HG02571 (cell line): ENCODE measurements around the gene FAM98C.
"Not testable (repeated sequence)": the region's sequence is repeated elsewhere in the genome, so short reads cannot be mapped to it uniquely, and the experiment has no call there.

Source experiments
- ATAC-seq: cut with Tn5 transposase; IDR thresholded peaks from one replicate; pipeline ENCODE4 v1.9.1; 2021; ENCODE audit warnings: mild to moderate bottlenecking, moderate library complexity; ENCODE audit not compliant: unreplicated experiment

FAM98C gene

DNA sequence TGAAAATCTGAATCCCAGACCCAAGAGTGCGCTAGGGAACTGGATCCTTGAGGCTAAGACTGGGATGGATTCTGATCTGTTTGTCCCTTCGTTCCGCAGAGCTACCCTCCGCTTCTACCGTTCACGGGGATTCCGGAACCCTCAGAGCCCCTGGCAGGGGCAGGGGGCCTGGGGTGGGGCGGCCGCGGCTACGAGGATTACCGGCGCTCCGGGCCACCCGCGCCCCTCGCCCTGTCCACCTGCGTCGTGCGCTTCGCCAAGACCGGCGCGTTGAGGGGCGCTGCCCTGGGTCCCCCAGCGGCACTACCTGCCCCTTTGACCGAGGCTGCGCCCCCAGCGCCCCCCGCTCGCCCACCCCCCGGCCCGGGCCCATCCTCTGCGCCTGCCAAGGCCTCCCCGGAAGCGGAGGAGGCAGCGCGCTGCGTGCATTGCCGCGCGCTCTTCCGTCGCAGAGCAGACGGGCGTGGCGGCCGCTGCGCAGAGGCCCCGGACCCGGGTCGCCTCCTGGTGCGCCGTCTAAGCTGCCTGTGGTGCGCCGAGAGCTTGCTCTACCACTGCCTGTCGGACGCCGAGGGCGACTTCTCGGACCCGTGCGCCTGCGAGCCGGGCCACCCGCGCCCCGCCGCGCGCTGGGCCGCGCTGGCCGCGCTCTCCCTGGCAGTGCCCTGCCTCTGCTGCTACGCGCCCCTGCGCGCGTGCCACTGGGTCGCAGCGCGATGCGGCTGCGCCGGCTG is 7.3 kb upstream of the FAM98C start:
- no peak for ATAC-seq

DNA sequence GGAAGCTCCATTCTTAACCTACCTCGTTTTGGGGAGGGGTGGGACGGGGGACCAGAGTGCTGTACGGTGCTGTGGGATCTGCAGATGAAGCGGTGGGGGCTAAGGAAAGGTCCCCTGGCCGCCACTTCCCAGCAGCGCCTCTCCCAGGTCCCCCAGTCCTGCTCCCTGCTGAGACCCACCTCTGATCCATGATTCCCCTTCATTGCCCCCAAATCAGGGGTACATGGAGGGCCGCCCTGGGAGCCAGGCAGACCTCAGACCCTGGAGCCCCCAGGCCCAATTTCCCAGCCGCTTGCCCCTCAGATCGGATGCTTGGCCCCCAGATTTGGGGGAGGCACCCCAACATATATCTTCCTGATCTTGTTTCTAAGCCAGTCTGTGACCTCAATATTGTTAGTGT is 3.8 kb upstream of the FAM98C start:
- ATAC-seq: no peak

GRCh38 chr19:38399537-38399936 is 3.4 kb upstream of the FAM98C start:
- ATAC-seq: no peak

DNA sequence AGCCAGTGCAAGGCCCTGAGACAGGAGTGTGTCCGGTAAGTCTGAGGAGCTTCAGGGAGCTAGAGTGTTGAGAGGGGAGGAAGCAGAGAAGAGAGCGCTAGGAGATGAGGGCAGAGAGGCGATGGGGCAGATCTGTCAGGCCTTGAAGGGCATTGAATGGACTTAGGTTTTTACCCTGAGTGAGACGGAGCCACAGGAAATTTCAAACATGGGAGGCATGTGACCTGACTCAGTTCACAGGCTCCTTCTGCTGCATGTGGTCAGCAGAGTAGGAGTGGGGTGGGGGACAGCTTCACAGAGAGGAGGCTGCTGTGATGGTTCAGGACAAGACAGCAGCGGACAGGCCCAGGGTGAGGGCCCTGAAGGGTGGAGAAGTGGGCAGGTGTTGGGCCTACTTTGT is 2.5 kb upstream of the FAM98C start:
- no peak for ATAC-seq

- no peak for ATAC-seq
Observed at GRCh38 chr19:38401148-38401547, 1.7 kb upstream of the FAM98C start.

DNA sequence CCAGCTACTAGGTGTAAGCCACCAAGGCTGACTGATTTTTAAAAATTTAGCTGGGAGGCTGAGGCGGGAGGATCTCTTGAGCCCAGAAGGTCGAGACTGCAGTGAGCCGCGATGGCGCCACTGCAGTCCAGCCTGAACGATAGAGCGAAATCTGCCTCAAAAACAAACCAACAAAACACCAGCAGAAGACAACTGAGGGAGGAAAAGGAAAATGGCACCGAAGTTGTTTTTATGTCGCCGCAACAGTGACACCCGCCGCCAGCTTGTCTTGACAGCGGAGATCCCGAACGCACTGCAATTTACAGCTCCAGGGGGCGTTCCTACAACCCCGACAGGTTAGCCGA is 298 bp upstream of the FAM98C start:
- ATAC-seq: no peak

DNA sequence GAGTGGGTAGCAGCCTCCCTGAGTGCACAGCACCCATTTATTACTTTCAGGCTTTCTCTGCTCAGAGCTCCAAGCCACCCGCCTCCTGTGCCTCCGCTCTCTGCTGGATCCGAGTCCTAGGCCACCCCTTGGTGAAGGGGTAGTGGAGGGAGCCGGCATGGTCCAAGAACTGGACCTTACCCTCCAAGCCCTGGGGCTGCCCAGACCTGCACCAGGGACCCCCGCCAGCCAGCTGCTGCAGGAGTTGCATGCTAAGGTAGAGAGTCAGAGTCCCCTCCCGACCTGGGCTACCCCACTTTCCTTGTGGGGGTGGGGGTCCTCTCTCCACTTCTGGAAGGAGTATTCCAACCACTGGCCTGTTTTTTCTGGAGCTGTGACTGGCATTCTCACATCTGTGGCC is 2.0 kb downstream of the FAM98C start:
- no peak for ATAC-seq

DNA sequence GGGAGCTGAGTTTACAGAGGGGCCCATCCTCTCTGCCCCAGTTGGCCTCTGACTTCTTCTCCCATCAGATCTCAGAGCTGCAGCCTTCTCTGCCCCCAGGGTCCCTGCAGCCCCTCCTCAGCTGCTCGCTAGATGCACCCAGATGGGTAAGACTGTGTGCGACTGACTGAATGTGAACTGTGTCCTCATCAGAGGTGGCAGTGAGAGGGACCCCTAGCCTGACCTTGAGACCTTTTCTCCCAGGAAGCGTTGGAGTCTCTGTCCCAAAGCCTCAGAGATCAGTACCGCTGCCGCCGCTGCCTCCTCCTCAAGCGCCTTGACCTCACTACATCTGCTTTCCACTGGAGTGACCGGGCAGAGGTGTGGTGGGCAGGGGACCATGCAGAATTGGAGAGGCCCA is 2.4 kb downstream of the FAM98C start:
- ATAC-seq: no peak

- ATAC-seq: no peak
Observed at GRCh38 chr19:38409631-38410133, 6.8 kb downstream of the FAM98C start.

GRCh38 chr19:38410407-38410806 is 7.5 kb downstream of the FAM98C start:
- ATAC-seq: not testable (repeated sequence)

DNA sequence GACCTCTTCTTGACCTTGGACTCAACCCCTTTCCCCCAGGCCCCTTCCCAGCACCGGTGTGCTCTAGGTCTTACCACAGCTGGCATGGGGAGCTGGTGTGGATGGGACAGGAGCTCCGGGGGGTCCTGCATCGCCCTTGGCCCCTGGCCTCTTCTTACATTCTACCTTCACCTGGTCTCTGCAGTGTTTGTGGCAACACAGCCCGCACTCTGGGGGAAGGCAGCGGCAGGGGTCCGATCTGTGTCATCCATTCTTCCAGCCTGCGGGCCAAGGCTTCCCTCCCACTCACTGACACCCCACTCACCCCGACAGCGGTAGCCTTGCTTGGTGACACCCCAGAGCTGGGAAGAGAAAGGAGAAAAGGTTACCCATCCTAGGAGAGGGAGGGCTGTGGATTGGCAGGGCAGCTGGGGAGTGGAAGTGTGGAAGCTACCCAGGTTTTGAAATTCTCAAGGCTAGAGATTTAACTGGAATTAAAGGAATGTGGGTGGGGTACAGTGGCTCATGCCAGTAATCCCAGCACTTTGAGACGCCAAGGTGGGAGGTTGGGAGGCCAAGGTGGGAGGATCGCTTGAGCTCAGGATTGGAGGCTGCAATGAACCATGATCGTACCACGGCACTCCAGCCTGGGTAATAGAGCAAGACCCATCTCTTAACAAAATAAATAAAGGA is 8.3 kb downstream of the FAM98C start:
- ATAC-seq: no peak

DNA sequence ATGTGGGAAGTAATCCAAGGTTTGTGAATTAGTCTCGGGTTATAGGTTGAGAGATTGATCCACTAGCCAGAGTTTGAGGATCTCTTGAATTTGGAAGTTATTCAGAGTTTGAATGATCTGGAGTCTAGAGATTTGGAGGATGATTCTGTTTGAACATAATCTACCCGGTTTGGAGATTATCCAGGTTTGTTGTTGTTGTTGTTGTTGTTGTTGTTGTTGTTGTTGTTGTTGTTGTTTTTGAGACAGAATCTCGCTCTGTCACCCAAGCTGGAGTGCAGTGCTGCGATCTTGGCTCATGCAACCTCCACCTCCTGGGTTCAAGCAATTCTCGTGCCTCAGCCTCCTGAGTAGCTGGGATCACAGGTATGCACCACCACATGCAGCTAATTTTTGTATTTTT is 9.0 kb downstream of the FAM98C start:
- not testable (repeated sequence) for ATAC-seq

- no peak for ATAC-seq
Observed at GRCh38 chr19:38412491-38412890, 9.6 kb downstream of the FAM98C start.

GRCh38 chr19:38412961-38413360 is 10.1 kb downstream of the FAM98C start:
- no peak for ATAC-seq

DNA sequence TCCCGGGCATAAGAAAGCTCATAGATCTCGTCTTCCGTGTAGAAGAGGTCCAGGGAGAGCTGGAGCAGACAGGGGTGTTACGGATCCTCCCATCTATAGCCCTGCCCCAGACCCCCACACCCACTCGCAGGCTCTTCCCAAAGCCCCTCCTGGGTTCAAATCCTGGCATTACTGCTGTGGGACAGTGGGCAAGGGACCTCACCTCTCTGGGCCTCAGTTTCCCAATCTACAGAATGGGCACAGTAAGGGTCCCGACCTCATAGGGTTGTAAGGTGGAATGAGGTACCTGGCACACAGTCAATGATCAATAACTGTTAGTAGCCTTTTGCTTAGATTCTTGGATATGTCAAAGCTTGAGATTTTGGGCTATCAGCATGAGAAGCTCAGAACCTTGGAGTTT is 10.5 kb downstream of the FAM98C start:
- ATAC-seq: no peak

GRCh38 chr19:38417146-38417543 is 14.3 kb downstream of the FAM98C start:
- ATAC-seq: no peak

DNA sequence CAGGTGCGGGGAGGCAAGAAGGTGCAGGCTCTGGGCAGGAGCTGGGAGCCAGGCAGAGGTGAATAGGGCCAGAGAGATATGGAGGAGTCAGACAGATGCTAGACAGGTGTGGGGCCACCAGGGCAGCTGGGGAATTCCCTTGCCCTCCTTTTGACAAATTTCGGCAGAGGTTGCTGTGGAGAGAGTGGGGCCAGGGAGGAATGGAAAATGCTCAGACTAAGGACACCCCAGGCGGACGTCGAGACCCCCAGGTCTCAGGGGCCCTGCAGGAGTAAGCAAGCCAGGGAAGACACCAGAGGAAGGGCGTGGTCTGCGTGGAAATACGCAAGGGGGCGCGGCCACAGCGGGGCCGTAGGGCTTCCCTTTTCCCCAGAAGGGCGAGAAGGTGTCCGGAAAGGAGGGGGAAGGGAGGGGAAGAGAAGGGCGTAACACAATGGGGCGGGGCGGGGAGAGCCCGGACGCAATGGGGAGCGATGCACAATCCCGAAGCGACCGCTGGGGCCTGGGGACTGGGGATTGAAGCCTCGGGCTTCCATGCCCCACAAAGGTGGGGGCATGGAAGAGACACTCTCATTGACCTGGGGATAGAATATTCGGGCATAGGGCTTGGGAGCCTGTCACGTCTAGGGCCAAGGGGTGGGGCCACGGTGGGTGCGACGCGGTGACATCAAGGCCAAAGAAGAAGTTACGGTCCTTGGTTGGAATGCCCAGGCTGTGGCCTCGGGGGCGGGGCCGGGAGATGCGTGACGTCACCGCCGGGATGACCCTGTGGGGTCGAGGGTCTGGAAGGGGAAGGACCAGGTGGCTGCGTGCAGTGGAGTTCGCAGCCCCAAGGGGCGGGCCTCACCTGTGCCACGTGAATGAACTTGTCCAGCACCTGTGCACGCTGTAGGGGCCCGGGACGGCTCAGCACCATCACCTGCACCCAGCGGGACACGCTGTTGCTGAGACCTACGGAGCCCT is 14.9 kb downstream of the FAM98C start:
- no peak for ATAC-seq

DNA sequence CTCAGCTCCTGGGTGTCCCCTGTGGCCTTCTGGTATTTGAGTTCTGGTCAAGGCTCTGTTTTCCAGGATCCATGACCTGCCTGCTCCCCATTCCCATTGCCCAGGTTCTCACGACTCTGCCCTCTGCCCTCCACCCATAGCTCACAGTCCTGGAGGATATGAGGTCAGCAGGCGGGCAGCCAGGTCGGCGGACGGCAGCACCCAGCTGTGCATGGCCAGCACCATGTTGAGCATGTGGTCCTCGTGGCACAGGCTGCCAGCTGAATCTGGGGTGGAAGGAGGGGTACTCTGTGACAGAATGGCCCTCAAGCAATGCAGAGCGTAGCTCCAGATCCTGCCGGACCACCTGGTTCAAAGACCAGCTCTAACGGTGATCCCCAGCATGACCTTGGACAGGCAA is 18.0 kb downstream of the FAM98C start:
- ATAC-seq: no peak

DNA sequence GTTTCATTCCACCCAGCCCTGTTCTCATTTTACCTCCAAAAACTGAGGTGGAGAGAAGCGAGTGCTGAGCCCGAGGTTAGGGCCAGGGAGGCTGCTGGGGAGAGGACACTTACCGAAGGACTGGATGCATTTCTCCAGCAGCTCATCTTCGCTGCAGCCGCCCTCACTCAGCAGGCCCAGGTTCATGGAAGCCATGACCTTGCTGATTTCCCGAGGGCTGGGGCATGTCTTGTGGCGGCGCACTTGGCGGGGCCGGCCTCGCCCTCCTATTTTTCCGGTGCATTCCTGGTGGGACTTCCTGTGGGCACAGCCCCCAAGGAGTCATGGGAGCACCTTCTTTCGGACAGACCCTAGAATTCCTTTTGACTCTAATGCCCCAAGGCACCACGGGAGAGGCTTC is 19.0 kb downstream of the FAM98C start:
- ATAC-seq: no peak

GRCh38 chr19:38422438-38422837 is 19.5 kb downstream of the FAM98C start:
- no peak for ATAC-seq

DNA sequence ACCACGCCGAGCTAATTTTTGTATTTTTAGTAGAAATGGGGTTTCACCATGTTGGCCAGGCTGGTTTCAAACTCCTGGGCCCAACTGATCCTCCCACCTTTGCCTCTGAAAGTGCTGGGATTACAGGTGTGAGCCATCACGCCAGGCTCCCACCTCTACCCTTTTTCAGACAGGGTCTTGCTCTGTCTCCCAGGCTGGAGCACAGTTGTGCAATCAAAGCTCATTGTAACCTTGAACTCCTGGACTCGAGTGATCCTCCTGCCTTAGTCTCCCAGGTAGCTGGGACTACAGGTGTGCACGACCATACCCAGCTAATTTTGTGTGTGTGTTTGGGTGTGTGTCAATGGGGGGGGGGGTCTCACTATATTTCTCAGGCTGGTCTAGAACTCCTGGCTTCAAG is 21.4 kb downstream of the FAM98C start:
- ATAC-seq: no peak
